BLaER1 (cell line): ENCODE data around the gene P3H3.

ENCODE experiments used
- H3K27ac ChIP-seq: shearing (Covaris generic); formaldehyde crosslinking; 2 replicates; pipeline ENCODE4 v1.8.1; 2022
- H3K27me3 ChIP-seq: shearing (Covaris generic); formaldehyde crosslinking; 2 replicates; pipeline ENCODE4 v1.8.1; 2022
- H3K36me3 ChIP-seq: shearing (Covaris generic); formaldehyde crosslinking; 2 replicates; pipeline ENCODE4 v1.8.1; 2022
- H3K4me1 ChIP-seq: shearing (Covaris generic); formaldehyde crosslinking; 2 replicates; pipeline ENCODE4 v1.8.1; 2022
- H3K4me2 ChIP-seq: shearing (Covaris generic); formaldehyde crosslinking; 2 replicates; pipeline ENCODE4 v1.8.1; 2022
- H3K4me3 ChIP-seq: shearing (Covaris generic); formaldehyde crosslinking; 2 replicates; pipeline ENCODE4 v1.8.1; 2022
- H3K9ac ChIP-seq: shearing (Covaris generic); formaldehyde crosslinking; 2 replicates; pipeline ENCODE4 v1.8.1; 2022
- H3K9me3 ChIP-seq: shearing (Covaris generic); formaldehyde crosslinking; 2 replicates; pipeline ENCODE4 v1.8.1; 2022
- H4K20me1 ChIP-seq: shearing (Covaris generic); formaldehyde crosslinking; 2 replicates; pipeline ENCODE4 v1.8.1; 2022
- Cebpa-rat ChIP-seq: shearing (Covaris generic); IDR thresholded peaks from 2 replicates; pipeline ENCODE4 v1.8.1; 2022

P3H3 gene

GRCh38 chr12:6827982-6828780, at the start of gene P3H3:
Gene P3H3 (plus strand): TSS chr12:6828407. CDS start chr12:6828441, 34 bp downstream.
- Histone ChIP-seq H3K9ac (peak within 1 kb of the TSS; percentile 61), H4K20me1 (peaks cover 75% of the 10 kb centered on the region), H3K4me2 (peak within 1 kb of the TSS; percentile 93), H3K36me3 (no peaks in the 10 kb centered on the region), H3K4me1 (peaks cover 30% of the 10 kb centered on the region), H3K4me3 (peak within 1 kb of the TSS; percentile 68), H3K9me3 (no peaks in the 10 kb centered on the region), H3K27me3 (peaks cover 98% of the 10 kb centered on the region), H3K27ac (no peak within 1 kb of the TSS)
- no peak for TF ChIP-seq Cebpa-rat

GRCh38 chr12:6778574-6779550, 49.3 kb upstream of the P3H3 start:
- peaks cover 89% of the 10 kb centered on the region for H3K27me3 ChIP-seq
- H3K4me1 ChIP-seq = peaks cover 60% of the 10 kb centered on the region
- peak overlapping the region; percentile 86 for H3K4me2 ChIP-seq
- TF ChIP-seq Cebpa-rat = no peak
- H3K4me3 ChIP-seq = peak overlapping the region; percentile 60
- H3K9ac ChIP-seq = no peak overlapping the region
- H3K27ac ChIP-seq = no peak overlapping the region
- H3K36me3 ChIP-seq = no peaks in the 10 kb centered on the region
- H4K20me1 ChIP-seq = peaks cover 29% of the 10 kb centered on the region; the same call in 1 of the 2 replicates
- no peaks in the 10 kb centered on the region for H3K9me3 ChIP-seq

GRCh38 chr12:6779708-6780432, 48.3 kb upstream of the P3H3 start:
- H3K9me3 ChIP-seq = no peaks in the 10 kb centered on the region
- peak overlapping the region; percentile 86; the same call in 1 of the 2 replicates for H3K4me2 ChIP-seq
- no peak overlapping the region for H3K4me3 ChIP-seq
- peaks cover 89% of the 10 kb centered on the region for H3K27me3 ChIP-seq
- H3K4me1 ChIP-seq = peaks cover 70% of the 10 kb centered on the region
- no peak for TF ChIP-seq Cebpa-rat
- no peaks in the 10 kb centered on the region for H3K36me3 ChIP-seq
- H3K9ac ChIP-seq = no peak overlapping the region
- no peak overlapping the region for H3K27ac ChIP-seq
- H4K20me1 ChIP-seq = peaks cover 22% of the 10 kb centered on the region; the same call in 1 of the 2 replicates

- Histone ChIP-seq H3K9ac (no peak overlapping the region), H4K20me1 (peaks cover 21% of the 10 kb centered on the region; the same call in 1 of the 2 replicates), H3K4me1 (peaks cover 73% of the 10 kb centered on the region), H3K9me3 (no peaks in the 10 kb centered on the region), H3K27ac (no peak overlapping the region), H3K27me3 (peaks cover 89% of the 10 kb centered on the region), H3K36me3 (no peaks in the 10 kb centered on the region), H3K4me3 (no peak overlapping the region), H3K4me2 (peak overlapping the region; percentile 17; the same call in 1 of the 2 replicates)
- TF ChIP-seq Cebpa-rat = no peak
Measured at GRCh38 chr12:6780573-6780972, 47.6 kb upstream of the P3H3 start.

GRCh38 chr12:6782119-6782518, 46.1 kb upstream of the P3H3 start:
- Histone ChIP-seq H4K20me1 (peaks cover 21% of the 10 kb centered on the region; the same call in 1 of the 2 replicates), H3K4me3 (no peak overlapping the region; the same call in 1 of the 2 replicates), H3K9ac (peak overlapping the region; percentile 12; the same call in 1 of the 2 replicates), H3K4me1 (peaks cover 76% of the 10 kb centered on the region), H3K9me3 (no peaks in the 10 kb centered on the region), H3K36me3 (no peaks in the 10 kb centered on the region), H3K27ac (peak overlapping the region; percentile 36; the same call in 1 of the 2 replicates), H3K4me2 (peak overlapping the region; percentile 76; the same call in 1 of the 2 replicates), H3K27me3 (peaks cover 86% of the 10 kb centered on the region)
- TF ChIP-seq Cebpa-rat = no peak

GRCh38 chr12:6782850-6783566, 45.2 kb upstream of the P3H3 start:
- no peak for TF ChIP-seq Cebpa-rat
- Histone ChIP-seq H3K4me2 (peak overlapping the region; percentile 76), H3K36me3 (no peaks in the 10 kb centered on the region), H3K9ac (peak overlapping the region; percentile 40; the same call in 1 of the 2 replicates), H4K20me1 (peaks cover 16% of the 10 kb centered on the region; the same call in 1 of the 2 replicates), H3K27me3 (peaks cover 86% of the 10 kb centered on the region), H3K4me3 (no peak overlapping the region; the same call in 1 of the 2 replicates), H3K4me1 (peaks cover 73% of the 10 kb centered on the region), H3K9me3 (no peaks in the 10 kb centered on the region), H3K27ac (peak overlapping the region; percentile 36; the same call in 1 of the 2 replicates)

- H3K4me2 ChIP-seq = peak overlapping the region; percentile 76
- no peak overlapping the region for H3K9ac ChIP-seq
- no peak overlapping the region for H3K4me3 ChIP-seq
- peaks cover 85% of the 10 kb centered on the region for H3K27me3 ChIP-seq
- no peak for TF ChIP-seq Cebpa-rat
- no peak overlapping the region; the same call in 1 of the 2 replicates for H3K27ac ChIP-seq
- peaks cover 65% of the 10 kb centered on the region for H3K4me1 ChIP-seq
- H3K9me3 ChIP-seq = no peaks in the 10 kb centered on the region
- H4K20me1 ChIP-seq = peaks cover 14% of the 10 kb centered on the region; the same call in 1 of the 2 replicates
- H3K36me3 ChIP-seq = no peaks in the 10 kb centered on the region
Measured at GRCh38 chr12:6783828-6784227, 44.4 kb upstream of the P3H3 start.

- Histone ChIP-seq H4K20me1 (peaks cover 19% of the 10 kb centered on the region; the same call in 1 of the 2 replicates), H3K27me3 (peaks cover 90% of the 10 kb centered on the region), H3K27ac (no peak overlapping the region), H3K9ac (no peak overlapping the region), H3K4me2 (peak overlapping the region; percentile 76), H3K9me3 (no peaks in the 10 kb centered on the region), H3K4me1 (peaks cover 64% of the 10 kb centered on the region), H3K36me3 (no peaks in the 10 kb centered on the region), H3K4me3 (no peak overlapping the region)
- no peak for TF ChIP-seq Cebpa-rat
Measured at GRCh38 chr12:6784296-6784695, 43.9 kb upstream of the P3H3 start.
